ENCODE results near the gene GJA4. TPM values are rescaled to one million over a fixed set of nuclear protein-coding genes. Genes with fewer than 3 reads are reported as not detected.

GJA4 gene
- total RNA-seq, 1 experiment from 2014 or later: 1.4 TPM

GRCh38 chr1:34780528-34780927, 12.3 kb upstream of the GJA4 start:
- Histone ChIP-seq H4K20me1 (ENCODE audit: control insufficient read depth, insufficient read depth, insufficient read length) (no peaks in the 10 kb centered on the region), H3T11ph (ENCODE audit: low read length) (no peak overlapping the region), H3K23ac (ENCODE audit: insufficient read length, low read depth, low read length) (no peak overlapping the region), H3K4ac (ENCODE audit: low read depth, low read length) (no peak overlapping the region), H2AK5ac (ENCODE audit: insufficient read length, low read length) (no peak overlapping the region), H2BK5ac (ENCODE audit: insufficient read length, low read length) (no peak overlapping the region), H3K23me2 (ENCODE audit: insufficient read length, low read depth, low read length, poor library complexity, severe bottlenecking) (peaks cover 13% of the 10 kb centered on the region), H3K4me2 (ENCODE audit: insufficient read depth, insufficient read length, low read length) (peak overlapping the region; percentile 50), H3K18ac (ENCODE audit: insufficient read length, low read depth, low read length) (no peak overlapping the region), H3K4me1 (ENCODE audit: insufficient read depth, low read length) (no peaks in the 10 kb centered on the region), H3K9ac (ENCODE audit: extremely low read depth, insufficient read length, low read length) (no peak overlapping the region), H4K91ac (ENCODE audit: insufficient read length, low read depth, low read length) (no peak overlapping the region), H2BK12ac (ENCODE audit: insufficient read length, low read depth, low read length) (no peak overlapping the region), H2BK120ac (ENCODE audit: low read depth, low read length, poor library complexity, severe bottlenecking) (no peak overlapping the region), H3K56ac (ENCODE audit: insufficient read length, low read depth, low read length) (no peak overlapping the region), H3K27me3 (ENCODE audit: insufficient read depth, low read length) (peaks cover 4% of the 10 kb centered on the region; the same call in 1 of the 2 replicates), H2BK20ac (ENCODE audit: low read depth, low read length, poor library complexity, severe bottlenecking) (no peak overlapping the region), H3K9me3 (ENCODE audit: control insufficient read depth, low read depth, low read length) (no peaks in the 10 kb centered on the region), H3K79me2 (ENCODE audit: insufficient read depth, low read length) (no peaks in the 10 kb centered on the region), H4K5ac (ENCODE audit: insufficient read length, low read depth, low read length) (no peak overlapping the region), H3K27ac (ENCODE audit: insufficient read length, low read depth, low read length) (no peak overlapping the region), H3K79me1 (ENCODE audit: insufficient read depth, low read depth, low read length, poor library complexity, severe bottlenecking) (no peaks in the 10 kb centered on the region), H3K14ac (ENCODE audit: insufficient read depth, low read length) (no peak overlapping the region), H2BK15ac (ENCODE audit: low read depth, low read length) (no peak overlapping the region), H4K8ac (replicated peaks; ENCODE audit: insufficient read length, low read depth, low read length) (no peak overlapping the region), H2AFZ (ENCODE audit: low read length) (no peak overlapping the region)
- no peak overlapping the region for H3K27ac Mint-ChIP-seq
- H3K4me1 Mint-ChIP-seq: peaks cover 7 to 9% of the 10 kb centered on the region in 2 experiments
- peaks cover 44% of the 10 kb centered on the region for H3K27me3 Mint-ChIP-seq (ENCODE audit: low read depth)
- H3K36me3 Mint-ChIP-seq (ENCODE audit: insufficient read depth in 1 of 3, low read depth in 3 of 3): no peaks in the 10 kb centered on the region
- no peaks in the 10 kb centered on the region for H3K9me3 Mint-ChIP-seq
- H3K4me3 Mint-ChIP-seq: peak overlapping the region; percentile 62 to 77
- no peak for DNase-seq
- no CpG with 5 or more reads among the region's 2 CpGs for WGBS (ENCODE audit: extremely low coverage, insufficient read length, low lambda C conversion rate)
- TF ChIP-seq, protein P1, sequence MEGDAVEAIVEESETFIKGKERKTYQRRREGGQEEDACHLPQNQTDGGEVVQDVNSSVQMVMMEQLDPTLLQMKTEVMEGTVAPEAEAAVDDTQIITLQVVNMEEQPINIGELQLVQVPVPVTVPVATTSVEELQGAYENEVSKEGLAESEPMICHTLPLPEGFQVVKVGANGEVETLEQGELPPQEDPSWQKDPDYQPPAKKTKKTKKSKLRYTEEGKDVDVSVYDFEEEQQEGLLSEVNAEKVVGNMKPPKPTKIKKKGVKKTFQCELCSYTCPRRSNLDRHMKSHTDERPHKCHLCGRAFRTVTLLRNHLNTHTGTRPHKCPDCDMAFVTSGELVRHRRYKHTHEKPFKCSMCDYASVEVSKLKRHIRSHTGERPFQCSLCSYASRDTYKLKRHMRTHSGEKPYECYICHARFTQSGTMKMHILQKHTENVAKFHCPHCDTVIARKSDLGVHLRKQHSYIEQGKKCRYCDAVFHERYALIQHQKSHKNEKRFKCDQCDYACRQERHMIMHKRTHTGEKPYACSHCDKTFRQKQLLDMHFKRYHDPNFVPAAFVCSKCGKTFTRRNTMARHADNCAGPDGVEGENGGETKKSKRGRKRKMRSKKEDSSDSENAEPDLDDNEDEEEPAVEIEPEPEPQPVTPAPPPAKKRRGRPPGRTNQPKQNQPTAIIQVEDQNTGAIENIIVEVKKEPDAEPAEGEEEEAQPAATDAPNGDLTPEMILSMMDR (conservative IDR thresholded peaks at IDR 0.05): no peak
